ENCODE data around the gene SMAP2.
"Not testable (repeated sequence)": the region's sequence is repeated elsewhere in the genome, so short reads cannot be mapped to it uniquely, and the experiment has no call there.

The SMAP2 gene
- 40.9 to 179 (median 65.0) reads per million in 17 experiments for total RNA-seq

GRCh38 chr1:40373323-40374283, at the start of gene SMAP2:
Gene SMAP2, plus strand, starts transcription at chr1:40373727. Its CDS starts 394 bp downstream, at chr1:40374121.
- peak; percentile 97 to 99 (median 98) for DNase-seq

DNA sequence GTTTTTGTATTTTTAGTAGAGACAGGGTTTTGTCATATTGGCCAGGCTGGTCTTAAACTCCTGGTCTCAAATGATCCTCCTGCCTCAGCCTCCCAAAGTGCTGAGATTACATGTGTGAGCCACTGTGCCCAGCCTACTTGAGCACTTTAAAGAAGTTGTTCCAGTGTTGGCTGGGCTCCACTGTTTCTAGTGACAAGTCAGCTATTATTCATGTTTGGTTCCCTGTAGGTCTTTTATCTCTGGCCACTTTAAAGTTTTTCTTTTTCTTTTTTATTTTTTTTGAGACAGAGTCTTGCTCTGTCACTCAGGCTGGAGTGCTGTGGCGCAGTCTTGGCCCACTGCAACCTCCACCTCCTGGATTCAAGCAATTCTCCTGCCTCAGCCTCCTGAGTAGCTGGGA, 42.1 kb upstream of the SMAP2 start:
- not testable (repeated sequence) for DNase-seq

- DNase-seq, result no peak
These were observed 40.8 kb upstream of the SMAP2 start for GRCh38 chr1:40332695-40333094.

DNA sequence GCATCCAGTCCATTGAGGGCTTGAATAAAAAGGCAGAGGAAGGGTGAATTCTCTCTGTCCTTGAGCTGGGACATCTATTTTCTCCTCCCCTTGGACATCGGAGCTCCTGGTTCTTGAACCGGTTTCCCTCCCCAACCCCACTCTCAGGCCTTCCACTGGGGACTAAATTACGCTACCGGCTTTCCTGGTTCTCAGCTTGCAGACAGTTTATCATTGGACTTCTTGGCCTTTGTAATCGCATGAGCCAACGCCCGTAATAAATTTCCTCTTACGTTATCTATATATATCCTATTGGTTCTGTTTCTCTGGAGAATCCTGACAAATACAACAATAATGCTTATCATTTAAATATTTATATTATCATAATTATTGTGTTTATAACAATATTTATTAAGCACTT, 36.1 kb upstream of the SMAP2 start:
- no peak for DNase-seq

DNA sequence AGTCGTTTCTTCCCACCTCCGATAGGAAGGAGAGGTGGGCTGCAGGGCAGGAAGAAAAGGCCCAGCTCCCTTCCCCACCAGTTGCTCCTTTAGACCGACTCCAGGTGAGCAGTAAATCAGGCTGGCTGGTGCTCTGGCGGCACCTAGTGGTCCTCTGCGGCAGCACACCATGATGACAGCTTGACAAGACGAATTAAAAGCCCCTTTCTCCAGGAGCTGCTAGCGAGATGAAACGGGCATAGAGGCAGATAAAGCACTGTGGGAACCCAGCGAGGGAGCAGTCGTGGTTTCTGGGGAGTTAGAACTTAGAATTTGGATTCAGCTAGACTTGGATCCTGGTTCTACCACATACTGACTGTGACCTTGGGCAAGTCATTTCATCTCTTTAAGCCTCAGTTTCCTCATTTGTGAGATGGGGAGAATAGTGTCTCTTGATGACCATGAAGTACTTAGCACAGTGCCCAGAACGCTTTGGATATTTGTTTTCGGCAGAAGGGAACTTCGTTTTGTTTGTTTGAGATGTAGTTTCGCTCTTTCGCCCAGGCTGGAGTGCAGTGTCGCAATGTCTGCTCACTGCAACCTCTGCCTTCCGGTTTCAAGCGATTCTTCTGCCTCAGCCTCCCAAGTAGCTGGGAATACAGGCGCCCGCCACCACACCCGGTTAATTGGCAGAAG, 34.6 kb upstream of the SMAP2 start:
- DNase-seq, result peak; percentile 80 to 89 (median 85)

DNA sequence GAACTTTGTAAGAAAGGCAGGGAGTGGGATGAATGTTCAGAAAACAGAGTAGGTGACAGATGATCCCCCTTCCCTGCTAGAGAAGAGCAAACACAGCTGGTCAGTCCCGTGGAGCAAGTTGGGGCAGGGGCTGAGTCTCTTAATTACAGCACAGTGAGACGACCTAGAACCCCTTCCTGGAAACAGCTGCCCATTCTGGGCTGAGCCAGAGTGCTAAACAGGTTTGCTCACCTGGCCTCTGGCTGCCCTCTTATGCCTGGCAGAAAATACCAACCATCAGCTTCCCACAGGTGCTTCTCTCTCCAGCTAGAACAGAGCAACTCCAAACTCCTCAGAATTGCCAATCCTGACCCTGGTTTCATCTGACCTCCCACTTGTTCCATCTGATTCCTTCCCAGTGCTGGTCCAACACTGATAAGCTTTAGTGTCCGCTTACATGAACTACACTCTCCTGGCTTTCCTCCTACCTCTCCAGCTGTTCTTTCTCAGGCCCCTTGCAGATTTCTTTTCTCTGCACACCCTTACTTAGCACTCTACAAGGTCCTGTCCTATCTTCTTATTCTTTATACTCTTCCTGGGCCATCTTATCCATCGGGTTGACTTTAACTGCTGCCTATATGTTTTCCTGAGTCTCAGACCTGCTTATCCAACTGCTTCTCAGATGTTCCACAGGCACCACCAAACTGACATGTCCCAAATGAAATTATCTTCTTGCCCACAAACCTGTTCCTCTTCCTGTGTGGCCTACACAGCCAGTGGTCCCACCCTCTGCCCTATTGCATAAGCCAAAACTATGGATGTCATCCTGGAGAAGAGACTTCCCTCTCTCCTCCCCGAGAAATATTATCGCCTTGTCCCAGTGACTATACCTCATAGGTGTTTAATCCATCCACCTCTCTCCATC, 33.9 kb upstream of the SMAP2 start:
- peak; percentile 52 to 82 (median 80) for DNase-seq

DNA sequence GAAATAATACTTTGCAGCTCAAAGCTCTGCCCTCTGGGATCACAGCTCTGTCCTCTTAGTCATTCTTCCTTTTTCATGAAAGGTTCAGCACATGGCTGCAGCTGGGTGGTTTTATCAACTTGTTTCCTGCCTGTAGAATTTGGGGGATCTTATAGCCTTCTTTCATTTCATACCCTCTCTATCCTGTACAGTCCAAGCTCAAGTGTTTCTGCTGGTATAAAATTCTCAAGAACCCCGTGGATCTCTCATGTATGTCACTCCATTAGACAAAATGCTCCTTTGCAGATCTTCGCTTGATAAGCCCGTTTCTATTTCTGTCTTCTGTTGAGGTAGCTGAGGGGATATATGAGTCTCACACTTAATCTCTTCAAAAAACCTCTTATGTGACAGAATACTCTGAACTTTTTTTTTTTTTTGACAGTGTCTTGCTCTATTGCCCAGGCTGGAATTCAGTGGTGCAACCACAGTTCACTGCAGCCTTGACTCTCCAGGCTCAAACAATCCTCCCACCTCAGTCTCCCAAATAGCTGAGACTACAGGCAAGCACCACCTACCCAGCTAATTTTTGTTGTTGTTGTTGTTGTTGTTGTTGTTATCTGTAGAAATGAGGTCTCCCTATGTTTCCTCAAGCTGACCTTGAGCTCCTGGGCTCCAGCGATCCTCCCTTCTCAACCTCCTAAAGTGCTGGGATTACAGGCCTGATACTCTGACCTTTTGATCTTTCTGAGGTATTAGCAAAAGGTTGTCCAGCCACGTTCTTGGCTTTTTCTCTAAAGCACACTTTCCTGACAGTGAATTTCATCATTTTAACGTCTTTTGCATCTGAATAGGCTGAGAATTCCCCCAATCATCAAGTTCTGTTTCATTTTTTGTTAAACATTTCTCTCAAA, 31.8 kb upstream of the SMAP2 start:
- peak in 3 of 4 experiments; percentile 48 to 78 (median 65) for DNase-seq

- DNase-seq, result not testable (repeated sequence)
These were observed 31.2 kb upstream of the SMAP2 start for GRCh38 chr1:40342381-40342717.

DNA sequence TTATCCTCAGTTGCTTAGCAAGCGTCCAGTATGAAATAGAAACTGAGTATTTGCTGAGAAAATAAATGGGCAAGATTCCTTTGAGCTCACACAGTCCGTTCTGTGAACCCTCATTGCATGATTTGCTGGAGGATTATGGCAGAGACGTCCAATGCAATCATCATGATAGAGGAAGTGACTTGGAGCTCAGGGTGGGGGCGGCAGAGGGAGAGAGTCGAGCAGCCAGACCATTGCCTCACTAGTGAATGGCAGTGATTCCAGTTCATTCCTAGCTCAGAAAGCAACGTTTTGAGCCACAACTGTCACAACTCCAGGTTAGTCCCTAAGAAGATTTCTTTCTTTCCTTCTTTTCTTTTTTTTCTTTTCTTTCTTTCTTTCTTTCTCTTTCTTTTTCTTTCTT, 28.9 kb upstream of the SMAP2 start:
- DNase-seq, result peak; percentile 83 to 94 (median 90)

DNA sequence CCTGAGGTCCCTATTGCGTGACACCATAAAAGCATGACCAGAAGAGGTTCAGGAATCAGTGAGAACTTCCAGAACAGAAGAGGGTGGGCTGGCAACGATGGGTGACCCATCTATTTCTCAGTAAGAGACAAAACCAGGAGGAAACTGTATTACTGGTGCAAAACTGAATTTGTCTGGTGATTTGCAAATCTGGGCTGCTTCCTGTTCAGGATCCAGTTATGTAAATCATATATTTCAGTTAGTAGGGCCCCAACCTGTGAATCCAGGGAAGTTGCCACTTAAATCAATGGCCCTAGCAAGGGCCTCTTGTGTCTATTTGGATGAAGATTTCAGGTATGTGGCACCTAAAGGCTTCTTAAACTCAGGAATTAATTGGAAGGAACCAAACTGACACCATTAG, 23.1 kb upstream of the SMAP2 start:
- peak in 2 of 4 experiments; percentile 9 to 38 for DNase-seq

- no peak for DNase-seq
These were observed 22.4 kb upstream of the SMAP2 start for GRCh38 chr1:40351124-40351523.

GRCh38 chr1:40352126-40352525, 21.4 kb upstream of the SMAP2 start:
- DNase-seq, result peak; percentile 68 to 87 (median 84)

- peak; percentile 58 to 89 (median 76) for DNase-seq
These were observed 20.4 kb upstream of the SMAP2 start for GRCh38 chr1:40353082-40353481.

GRCh38 chr1:40357625-40358024, 15.9 kb upstream of the SMAP2 start:
- DNase-seq, result no peak

DNA sequence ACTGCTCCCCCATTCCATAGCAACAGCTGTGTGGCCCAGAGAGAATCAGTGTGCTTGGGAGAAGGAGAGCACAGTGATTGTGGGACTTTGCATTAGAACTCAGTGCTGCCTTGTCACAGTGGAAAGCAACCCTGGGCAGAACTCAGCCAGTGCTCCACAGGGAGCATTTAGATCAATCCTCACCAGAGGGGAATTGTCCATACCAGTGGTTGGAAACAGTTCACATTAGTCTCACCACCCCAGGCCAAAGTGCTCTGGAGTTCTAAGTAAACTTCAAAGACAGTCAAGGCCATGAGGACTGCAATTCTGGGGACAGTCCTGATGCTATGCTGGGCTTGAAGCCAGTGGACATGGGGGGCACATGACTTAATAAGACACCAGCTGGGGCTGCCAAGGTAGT, 12.9 kb upstream of the SMAP2 start:
- no peak for DNase-seq

DNA sequence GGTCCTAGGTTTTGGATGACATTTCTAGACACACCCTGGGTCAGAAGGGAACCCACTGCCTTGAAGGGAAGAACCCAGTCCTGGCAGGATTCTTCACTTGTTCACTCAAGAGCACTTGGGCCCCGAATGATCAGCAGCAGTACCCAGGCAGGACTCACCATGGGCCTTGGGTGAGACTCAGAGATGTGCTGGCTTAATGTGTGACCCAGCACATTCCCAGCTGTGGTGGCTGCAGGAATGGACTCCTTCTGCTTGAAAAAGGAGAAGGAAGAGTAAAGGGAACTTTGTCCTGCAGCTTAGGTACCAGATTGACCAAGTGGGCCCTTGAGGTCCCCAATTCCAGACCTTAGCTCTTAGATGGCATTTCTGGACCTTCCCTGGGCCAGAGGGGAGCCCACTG, 12.3 kb upstream of the SMAP2 start:
- peak in 3 of 4 experiments; percentile 46 to 54 (median 46) for DNase-seq

GRCh38 chr1:40361637-40362036, 11.9 kb upstream of the SMAP2 start:
- no peak for DNase-seq

DNA sequence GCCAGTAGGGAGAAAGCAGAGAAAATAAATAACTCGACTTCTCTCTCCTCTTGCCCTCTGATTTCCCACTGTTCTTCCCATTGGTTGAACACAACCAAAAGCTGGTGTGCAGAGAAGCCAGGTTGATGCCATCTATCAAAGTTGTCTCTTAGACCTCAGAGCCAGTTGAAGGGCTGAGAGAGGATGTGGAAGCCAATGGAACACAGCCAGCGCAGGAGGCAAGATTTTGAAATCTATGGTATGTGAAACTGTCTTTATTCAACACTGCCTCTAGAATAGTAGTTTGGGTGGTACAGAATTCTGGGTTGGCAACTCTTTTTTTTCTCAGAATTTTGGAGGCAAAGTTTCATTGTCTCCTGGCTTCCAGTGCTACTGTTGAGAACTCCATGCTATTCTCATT, 11.3 kb upstream of the SMAP2 start:
- no peak for DNase-seq

DNA sequence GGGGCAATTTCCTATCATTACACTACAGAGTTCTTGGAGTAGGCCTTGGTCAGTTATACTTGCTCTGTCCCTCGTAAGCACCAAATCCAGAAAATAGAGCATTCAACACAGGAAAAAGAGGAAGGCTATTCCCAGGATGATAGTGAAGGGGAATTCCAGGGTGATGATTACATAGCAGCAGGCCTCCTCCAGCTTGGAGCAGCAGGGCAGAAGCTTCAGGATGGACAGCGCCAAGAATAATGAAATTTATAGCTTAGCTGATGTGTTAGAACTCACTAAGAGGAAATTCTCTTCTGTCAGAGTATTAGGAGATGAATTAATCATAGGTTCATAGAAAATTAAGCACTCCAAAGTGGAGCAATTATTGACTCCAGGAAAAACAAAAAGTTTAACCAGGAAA, 10.8 kb upstream of the SMAP2 start:
- peak in 3 of 4 experiments; percentile 36 to 53 (median 36) for DNase-seq

GRCh38 chr1:40363721-40364120, 9.8 kb upstream of the SMAP2 start:
- no peak for DNase-seq

GRCh38 chr1:40371707-40372258, 1.7 kb upstream of the SMAP2 start:
- DNase-seq, result no peak
